ENCODE data around the gene LARGE2.

LARGE2 gene

DNA sequence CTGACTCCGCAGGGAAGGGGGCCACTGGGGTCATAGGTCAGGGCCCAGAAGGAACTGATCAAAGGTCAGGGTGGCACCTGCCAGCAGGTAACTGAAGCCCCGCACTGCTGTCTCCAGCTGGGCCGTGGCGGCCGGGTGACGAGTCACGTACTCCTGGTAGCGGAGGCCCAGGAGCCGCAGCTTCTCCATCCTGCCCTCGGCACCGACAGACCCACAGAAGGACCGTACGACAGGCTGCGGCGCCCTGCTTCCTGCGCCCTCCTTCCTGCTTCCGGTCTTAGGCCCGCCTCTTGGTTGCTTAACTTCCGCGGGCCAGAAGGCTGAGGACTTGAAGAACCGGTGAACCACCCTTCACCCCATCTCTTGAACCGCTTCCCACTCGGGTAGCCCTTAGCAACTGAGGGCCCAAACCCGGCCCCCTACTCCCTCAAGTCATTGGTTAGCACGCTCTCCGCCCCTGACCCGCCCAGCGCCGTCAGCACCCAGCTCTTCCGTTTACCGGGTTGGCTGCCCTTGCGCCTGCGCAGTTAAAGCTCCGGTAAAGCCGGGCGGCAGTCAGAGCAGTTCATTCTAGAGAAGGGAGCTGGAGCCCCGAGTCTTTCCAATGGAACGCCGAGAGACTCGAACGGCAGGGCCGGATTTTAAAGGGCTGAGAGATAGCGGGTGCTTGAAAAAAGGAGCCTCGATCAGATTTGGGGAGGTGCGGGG is 4.7 kb upstream of the LARGE2 start, which contains the start of gene PEX16:
Gene PEX16 (minus strand): TSS at position 255 of the 708 bp plus-strand sequence. CDS start 66 bp downstream, at position 189.
- peak within 1 kb of the TSS; percentile 90 for H3K4me3 ChIP-seq (ENCODE audit: low read depth, low read length)
- TF ChIP-seq, protein P1, sequence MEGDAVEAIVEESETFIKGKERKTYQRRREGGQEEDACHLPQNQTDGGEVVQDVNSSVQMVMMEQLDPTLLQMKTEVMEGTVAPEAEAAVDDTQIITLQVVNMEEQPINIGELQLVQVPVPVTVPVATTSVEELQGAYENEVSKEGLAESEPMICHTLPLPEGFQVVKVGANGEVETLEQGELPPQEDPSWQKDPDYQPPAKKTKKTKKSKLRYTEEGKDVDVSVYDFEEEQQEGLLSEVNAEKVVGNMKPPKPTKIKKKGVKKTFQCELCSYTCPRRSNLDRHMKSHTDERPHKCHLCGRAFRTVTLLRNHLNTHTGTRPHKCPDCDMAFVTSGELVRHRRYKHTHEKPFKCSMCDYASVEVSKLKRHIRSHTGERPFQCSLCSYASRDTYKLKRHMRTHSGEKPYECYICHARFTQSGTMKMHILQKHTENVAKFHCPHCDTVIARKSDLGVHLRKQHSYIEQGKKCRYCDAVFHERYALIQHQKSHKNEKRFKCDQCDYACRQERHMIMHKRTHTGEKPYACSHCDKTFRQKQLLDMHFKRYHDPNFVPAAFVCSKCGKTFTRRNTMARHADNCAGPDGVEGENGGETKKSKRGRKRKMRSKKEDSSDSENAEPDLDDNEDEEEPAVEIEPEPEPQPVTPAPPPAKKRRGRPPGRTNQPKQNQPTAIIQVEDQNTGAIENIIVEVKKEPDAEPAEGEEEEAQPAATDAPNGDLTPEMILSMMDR (IDR thresholded peaks at IDR 0.05; ENCODE audit: low read depth, low read length), result no peak
- TF ChIP-seq, protein P2, sequence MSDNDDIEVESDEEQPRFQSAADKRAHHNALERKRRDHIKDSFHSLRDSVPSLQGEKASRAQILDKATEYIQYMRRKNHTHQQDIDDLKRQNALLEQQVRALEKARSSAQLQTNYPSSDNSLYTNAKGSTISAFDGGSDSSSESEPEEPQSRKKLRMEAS (IDR thresholded peaks at IDR 0.05; ENCODE audit: low read depth, low read length), result peak; percentile 54
- peak; percentile 75 for TF ChIP-seq POLR2A (IDR thresholded peaks at IDR 0.05; ENCODE audit: extremely low read depth, insufficient read length)
- peak; percentile 61; the same call in 1 of the 2 replicates for TF ChIP-seq MYC (IDR thresholded peaks at IDR 0.05; ENCODE audit: low read depth, low read length)
- peak; percentile 99 for DNase-seq (ENCODE audit: low read depth)

DNA sequence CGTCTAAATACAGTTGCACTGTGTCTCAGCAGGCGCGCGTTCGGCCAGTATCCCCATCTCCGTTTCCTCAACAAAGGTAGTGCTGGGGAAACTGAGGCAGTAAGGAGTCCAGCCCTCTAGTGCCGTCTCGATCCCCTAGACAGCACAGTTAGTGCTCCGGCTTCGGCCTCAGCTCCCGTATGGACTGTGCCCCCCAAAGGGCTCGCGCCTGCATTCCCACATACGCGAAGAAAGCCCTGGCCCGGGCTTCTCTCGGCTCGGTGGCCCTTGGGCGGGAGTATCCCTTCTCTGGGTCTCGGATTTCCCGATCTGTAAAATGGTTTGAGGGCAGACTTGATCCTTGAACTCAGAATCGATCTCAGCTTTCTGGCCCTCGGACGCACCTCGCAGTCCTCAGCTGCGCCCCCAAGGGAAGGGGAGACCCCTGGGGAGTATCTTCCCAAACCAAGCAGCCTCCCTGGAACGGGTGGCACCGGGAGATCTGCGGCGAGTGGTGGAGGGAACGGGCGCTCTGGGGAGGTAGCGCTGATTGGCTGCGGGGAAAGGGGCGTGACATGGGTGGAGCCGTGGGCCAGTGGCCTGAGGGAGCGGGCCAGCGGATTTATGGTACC is 4.0 kb upstream of the LARGE2 start:
- TF ChIP-seq, protein P2 (IDR thresholded peaks at IDR 0.05; ENCODE audit: low read depth, low read length), result peak; percentile 35; the same call in 1 of the 2 replicates
- peak; percentile 63 for TF ChIP-seq POLR2A (IDR thresholded peaks at IDR 0.05; ENCODE audit: extremely low read depth, insufficient read length)
- no peak for TF ChIP-seq MYC (IDR thresholded peaks at IDR 0.05; ENCODE audit: low read depth, low read length)
- TF ChIP-seq, protein P1 (IDR thresholded peaks at IDR 0.05; ENCODE audit: low read depth, low read length), result no peak
- peak; percentile 80 for DNase-seq (ENCODE audit: low read depth)
- H3K4me3 ChIP-seq (ENCODE audit: low read depth, low read length), result peak overlapping the region; percentile 90

DNA sequence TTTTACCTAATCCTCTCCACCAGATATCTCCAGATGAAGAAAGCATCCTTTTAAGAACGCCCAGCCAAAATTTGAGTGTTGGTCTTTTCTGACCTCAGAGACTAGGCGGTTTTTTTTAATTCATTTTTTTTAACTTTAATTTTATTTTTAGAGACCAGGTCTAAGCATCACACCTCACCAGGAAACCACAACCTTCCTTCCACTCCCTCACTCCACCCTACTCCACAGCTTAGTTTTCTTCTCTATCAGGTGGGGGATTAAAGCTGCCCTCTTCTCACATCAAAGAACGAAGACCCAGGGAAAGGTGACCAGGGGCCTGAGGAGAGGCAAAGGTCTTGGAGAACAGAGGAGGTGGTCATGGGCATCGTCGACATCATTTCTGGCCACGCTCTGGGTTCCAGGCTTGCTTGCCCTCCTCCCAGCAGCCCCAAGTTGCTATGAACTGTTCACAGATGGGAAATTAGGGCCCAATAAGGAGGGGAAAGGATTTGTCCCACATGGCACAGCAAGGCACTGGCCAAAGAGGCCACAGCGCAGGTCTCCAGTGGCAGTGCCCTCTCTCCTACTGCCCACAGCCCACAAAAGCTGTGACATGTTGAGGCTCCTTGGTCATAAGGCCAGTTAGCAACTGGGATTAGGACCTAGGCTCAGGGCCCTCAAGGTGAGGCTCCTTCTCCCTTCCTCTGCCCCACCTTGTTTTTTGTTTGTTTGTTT is 3.3 kb upstream of the LARGE2 start:
- TF ChIP-seq, protein P2 (IDR thresholded peaks at IDR 0.05; ENCODE audit: low read depth, low read length), result no peak
- TF ChIP-seq, protein P1 (IDR thresholded peaks at IDR 0.05; ENCODE audit: low read depth, low read length), result no peak
- TF ChIP-seq POLR2A (IDR thresholded peaks at IDR 0.05; ENCODE audit: extremely low read depth, insufficient read length) (no peak), MYC (IDR thresholded peaks at IDR 0.05; ENCODE audit: low read depth, low read length) (no peak)
- peak overlapping the region; percentile 90 for H3K4me3 ChIP-seq (ENCODE audit: low read depth, low read length)
- DNase-seq (ENCODE audit: low read depth), result no peak

DNA sequence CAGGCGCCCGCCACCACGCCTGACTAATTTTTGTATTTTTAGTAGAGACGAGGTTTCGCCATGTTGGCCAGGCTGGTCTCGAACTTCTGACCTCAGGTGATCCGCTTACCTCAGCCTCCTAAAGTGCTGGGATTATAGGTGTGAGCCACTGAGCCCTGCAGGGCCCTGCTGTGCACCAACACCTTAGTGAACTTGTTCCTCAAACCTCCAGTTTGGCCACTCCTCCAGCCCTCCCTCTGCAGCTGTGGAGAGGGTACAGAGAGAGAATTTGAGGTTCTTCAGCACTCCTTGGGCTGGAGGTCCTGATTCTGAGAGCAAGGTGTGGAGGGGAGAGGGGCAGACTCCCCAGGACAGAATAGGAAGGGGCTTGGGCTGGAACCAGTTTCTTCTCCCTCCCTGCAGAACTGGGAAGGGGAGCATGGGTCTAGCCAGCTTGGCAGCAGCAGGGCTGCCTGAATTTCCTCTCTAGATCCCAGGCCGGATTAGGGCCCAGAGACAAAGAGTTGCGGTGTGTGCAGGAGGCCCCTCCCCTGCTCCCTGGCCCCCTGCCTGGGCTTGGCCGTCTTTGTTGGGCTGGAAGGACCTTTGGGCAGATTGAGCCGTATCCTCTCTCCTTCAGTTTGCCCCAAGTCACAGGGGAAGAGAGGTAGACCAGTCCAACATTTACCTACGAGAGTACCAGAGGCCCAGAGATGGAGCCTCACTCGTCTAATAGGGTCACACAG is 2.5 kb upstream of the LARGE2 start:
- TF ChIP-seq, protein P1 (IDR thresholded peaks at IDR 0.05; ENCODE audit: low read depth, low read length), result no peak
- TF ChIP-seq MYC (IDR thresholded peaks at IDR 0.05; ENCODE audit: low read depth, low read length) (no peak), POLR2A (IDR thresholded peaks at IDR 0.05; ENCODE audit: extremely low read depth, insufficient read length) (no peak)
- TF ChIP-seq, protein P2 (IDR thresholded peaks at IDR 0.05; ENCODE audit: low read depth, low read length), result no peak
- no peak for DNase-seq (ENCODE audit: low read depth)
- H3K4me3 ChIP-seq (ENCODE audit: low read depth, low read length), result no peak overlapping the region

Data from NB4 (cell line).